ENCODE data around the gene CIP2A.

The CIP2A gene

GRCh38 chr3:108564564-108564963 lies 24.7 kb downstream of the CIP2A start:
- DNase-seq (ENCODE audit: extremely low read depth in 1 of 2, low read depth in 1 of 2): no peak

- no peak for DNase-seq (ENCODE audit: extremely low read depth in 1 of 2, low read depth in 1 of 2)
These were observed 26.7 kb downstream of the CIP2A start for GRCh38 chr3:108562565-108562964.

- DNase-seq (ENCODE audit: extremely low read depth in 1 of 2, low read depth in 1 of 2): no peak
These were observed 33.2 kb downstream of the CIP2A start for GRCh38 chr3:108555966-108556581.

- DNase-seq (ENCODE audit: extremely low read depth in 1 of 2, low read depth in 1 of 2): no peak
These were observed 34.2 kb downstream of the CIP2A start for GRCh38 chr3:108554913-108555571.

GRCh38 chr3:108554229-108554628 lies 35.0 kb downstream of the CIP2A start:
- DNase-seq (ENCODE audit: extremely low read depth in 1 of 2, low read depth in 1 of 2): no peak

GRCh38 chr3:108552267-108553159 lies 36.7 kb downstream of the CIP2A start:
- no peak for DNase-seq (ENCODE audit: extremely low read depth in 1 of 2, low read depth in 1 of 2)

- no peak for DNase-seq (ENCODE audit: extremely low read depth in 1 of 2, low read depth in 1 of 2)
These were observed 40.4 kb downstream of the CIP2A start for GRCh38 chr3:108548886-108549285.

- DNase-seq (ENCODE audit: extremely low read depth in 1 of 2, low read depth in 1 of 2): no peak
These were observed 40.9 kb downstream of the CIP2A start for GRCh38 chr3:108548304-108548703.

- DNase-seq (ENCODE audit: extremely low read depth in 1 of 2, low read depth in 1 of 2): no peak
These were observed 42.5 kb downstream of the CIP2A start for GRCh38 chr3:108546692-108547091.

GRCh38 chr3:108546247-108546646 lies 43.0 kb downstream of the CIP2A start:
- DNase-seq (ENCODE audit: extremely low read depth in 1 of 2, low read depth in 1 of 2): no peak

- no peak for DNase-seq (ENCODE audit: extremely low read depth in 1 of 2, low read depth in 1 of 2)
These were observed 51.2 kb downstream of the CIP2A start for GRCh38 chr3:108538083-108538482.

GRCh38 chr3:108528459-108529252 lies 60.6 kb downstream of the CIP2A start:
- DNase-seq (ENCODE audit: extremely low read depth in 1 of 2, low read depth in 1 of 2): no peak

GRCh38 chr3:108527817-108528216 lies 61.4 kb downstream of the CIP2A start:
- no peak for DNase-seq (ENCODE audit: extremely low read depth in 1 of 2, low read depth in 1 of 2)

- no peak for DNase-seq (ENCODE audit: extremely low read depth in 1 of 2, low read depth in 1 of 2)
These were observed 62.1 kb downstream of the CIP2A start for GRCh38 chr3:108527109-108527508.

- no peak for DNase-seq (ENCODE audit: extremely low read depth in 1 of 2, low read depth in 1 of 2)
These were observed 63.3 kb downstream of the CIP2A start for GRCh38 chr3:108525971-108526370.

GRCh38 chr3:108525256-108525655 lies 64.0 kb downstream of the CIP2A start:
- DNase-seq (ENCODE audit: extremely low read depth in 1 of 2, low read depth in 1 of 2): no peak

GRCh38 chr3:108524537-108524936 lies 64.7 kb downstream of the CIP2A start:
- DNase-seq (ENCODE audit: extremely low read depth in 1 of 2, low read depth in 1 of 2): no peak

GRCh38 chr3:108518895-108519294 lies 70.3 kb downstream of the CIP2A start:
- DNase-seq (ENCODE audit: extremely low read depth in 1 of 2, low read depth in 1 of 2): no peak

GRCh38 chr3:108516881-108517280 lies 72.4 kb downstream of the CIP2A start:
- DNase-seq (ENCODE audit: extremely low read depth in 1 of 2, low read depth in 1 of 2): no peak

- no peak for DNase-seq (ENCODE audit: extremely low read depth in 1 of 2, low read depth in 1 of 2)
These were observed 75.3 kb downstream of the CIP2A start for GRCh38 chr3:108513961-108514360.

- no peak for DNase-seq (ENCODE audit: extremely low read depth in 1 of 2, low read depth in 1 of 2)
These were observed 76.6 kb downstream of the CIP2A start for GRCh38 chr3:108512671-108513070.
